Bronchial epithelial cell (primary cell): ENCODE measurements around the gene HFM1. TPM values are rescaled to one million over a fixed set of nuclear protein-coding genes. Genes with fewer than 3 reads are reported as not detected.
"Not testable (repeated sequence)": the region's sequence is repeated elsewhere in the genome, so short reads cannot be mapped to it uniquely, and the experiment has no call there.

Experiments
- DNase-seq: peaks from one replicate; pipeline ENCODE4 v3.0.0-alpha.2; 2010; ENCODE audit warnings: low read depth
- FAIRE-seq: peaks from 2 replicates; lab custom pipeline; 2011; peaks lifted over from hg19 to GRCh38; lab: Jason Lieb, UNC
- H3K27me3 ChIP-seq: 2 replicates; pipeline ENCODE4 v1.5.1; 2011; ENCODE audit warnings: low read length; ENCODE audit not compliant: control insufficient read depth, insufficient read depth
- H3K36me3 ChIP-seq: 2 replicates; pipeline ENCODE4 v1.5.1; 2011; ENCODE audit warnings: low read length; ENCODE audit not compliant: control insufficient read depth, insufficient read depth
- H3K4me3 ChIP-seq: 2 replicates; pipeline ENCODE4 v1.5.1; 2011; ENCODE audit warnings: mild to moderate bottlenecking, low read depth, low read length, control low read depth
- total RNA-seq: library from RNA; depleted of rRNA; stranded (reverse); fragments of >200 nt; gene quantifications from 2 replicates; pipeline ENCODE4 v1.2.1, GENCODE V29; 2014
- TF ChIP-seq, protein P1 (sequence below): IDR thresholded peaks from 2 replicates; pipeline ENCODE4 v1.5.1; 2011; ENCODE audit warnings: mild to moderate bottlenecking, moderate library complexity, low read length, control low read depth, inconsistent platforms; ENCODE audit not compliant: insufficient read depth, severe bottlenecking

HFM1 gene
- total RNA-seq, 1 donor from 2014 or later = not detected

DNA sequence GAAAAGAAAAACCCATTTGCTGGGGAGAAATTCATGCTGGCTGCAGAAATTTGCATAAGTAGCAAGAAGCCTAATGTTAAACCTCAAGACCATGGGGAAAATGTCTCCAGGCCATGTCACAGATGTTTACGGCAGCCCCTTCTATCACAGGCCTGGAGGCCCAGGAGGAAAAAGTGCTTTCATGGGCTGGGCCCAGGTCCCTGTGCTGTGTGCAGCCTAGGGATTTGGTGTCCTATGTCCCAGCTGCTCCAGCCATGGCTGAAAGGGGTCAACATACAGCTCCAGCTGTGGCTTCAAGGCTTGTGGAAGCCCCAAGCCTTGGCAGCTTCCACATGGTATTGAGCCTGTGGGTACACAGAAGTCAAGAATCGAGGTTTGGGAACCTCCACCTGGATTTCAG lies 93.0 kb downstream of the HFM1 start:
- TF ChIP-seq, protein P1, sequence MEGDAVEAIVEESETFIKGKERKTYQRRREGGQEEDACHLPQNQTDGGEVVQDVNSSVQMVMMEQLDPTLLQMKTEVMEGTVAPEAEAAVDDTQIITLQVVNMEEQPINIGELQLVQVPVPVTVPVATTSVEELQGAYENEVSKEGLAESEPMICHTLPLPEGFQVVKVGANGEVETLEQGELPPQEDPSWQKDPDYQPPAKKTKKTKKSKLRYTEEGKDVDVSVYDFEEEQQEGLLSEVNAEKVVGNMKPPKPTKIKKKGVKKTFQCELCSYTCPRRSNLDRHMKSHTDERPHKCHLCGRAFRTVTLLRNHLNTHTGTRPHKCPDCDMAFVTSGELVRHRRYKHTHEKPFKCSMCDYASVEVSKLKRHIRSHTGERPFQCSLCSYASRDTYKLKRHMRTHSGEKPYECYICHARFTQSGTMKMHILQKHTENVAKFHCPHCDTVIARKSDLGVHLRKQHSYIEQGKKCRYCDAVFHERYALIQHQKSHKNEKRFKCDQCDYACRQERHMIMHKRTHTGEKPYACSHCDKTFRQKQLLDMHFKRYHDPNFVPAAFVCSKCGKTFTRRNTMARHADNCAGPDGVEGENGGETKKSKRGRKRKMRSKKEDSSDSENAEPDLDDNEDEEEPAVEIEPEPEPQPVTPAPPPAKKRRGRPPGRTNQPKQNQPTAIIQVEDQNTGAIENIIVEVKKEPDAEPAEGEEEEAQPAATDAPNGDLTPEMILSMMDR = no peak
- Histone ChIP-seq H3K27me3 (no peaks in the 10 kb centered on the region), H3K36me3 (no peaks in the 10 kb centered on the region), H3K4me3 (no peak overlapping the region)
- FAIRE-seq (no peak), DNase-seq (no peak)

GRCh38 chr1:91308544-91308943 lies 96.1 kb downstream of the HFM1 start:
- Histone ChIP-seq H3K27me3 (no peaks in the 10 kb centered on the region), H3K36me3 (no peaks in the 10 kb centered on the region), H3K4me3 (no peak overlapping the region)
- TF ChIP-seq, protein P1 = no peak
- FAIRE-seq (no peak), DNase-seq (no peak)

GRCh38 chr1:91307784-91308409 lies 96.7 kb downstream of the HFM1 start:
- Histone ChIP-seq H3K4me3 (no peak overlapping the region), H3K27me3 (no peaks in the 10 kb centered on the region), H3K36me3 (no peaks in the 10 kb centered on the region)
- TF ChIP-seq, protein P1 = no peak
- DNase-seq (no peak), FAIRE-seq (no peak)

- no peak for FAIRE-seq
- TF ChIP-seq, protein P1 = no peak
- no peaks in the 10 kb centered on the region for H3K27me3 ChIP-seq
- no peaks in the 10 kb centered on the region for H3K36me3 ChIP-seq
- DNase-seq = no peak
- H3K4me3 ChIP-seq = no peak overlapping the region
Observed at GRCh38 chr1:91303165-91303564, 101.5 kb downstream of the HFM1 start.

GRCh38 chr1:91288843-91289553 lies 115.6 kb downstream of the HFM1 start:
- not testable (repeated sequence) for H3K27me3 ChIP-seq, DNase-seq, H3K36me3 ChIP-seq, H3K4me3 ChIP-seq, FAIRE-seq

GRCh38 chr1:91286962-91287317 lies 117.7 kb downstream of the HFM1 start:
- not testable (repeated sequence) for H3K4me3 ChIP-seq, H3K27me3 ChIP-seq, FAIRE-seq, H3K36me3 ChIP-seq, DNase-seq

DNA sequence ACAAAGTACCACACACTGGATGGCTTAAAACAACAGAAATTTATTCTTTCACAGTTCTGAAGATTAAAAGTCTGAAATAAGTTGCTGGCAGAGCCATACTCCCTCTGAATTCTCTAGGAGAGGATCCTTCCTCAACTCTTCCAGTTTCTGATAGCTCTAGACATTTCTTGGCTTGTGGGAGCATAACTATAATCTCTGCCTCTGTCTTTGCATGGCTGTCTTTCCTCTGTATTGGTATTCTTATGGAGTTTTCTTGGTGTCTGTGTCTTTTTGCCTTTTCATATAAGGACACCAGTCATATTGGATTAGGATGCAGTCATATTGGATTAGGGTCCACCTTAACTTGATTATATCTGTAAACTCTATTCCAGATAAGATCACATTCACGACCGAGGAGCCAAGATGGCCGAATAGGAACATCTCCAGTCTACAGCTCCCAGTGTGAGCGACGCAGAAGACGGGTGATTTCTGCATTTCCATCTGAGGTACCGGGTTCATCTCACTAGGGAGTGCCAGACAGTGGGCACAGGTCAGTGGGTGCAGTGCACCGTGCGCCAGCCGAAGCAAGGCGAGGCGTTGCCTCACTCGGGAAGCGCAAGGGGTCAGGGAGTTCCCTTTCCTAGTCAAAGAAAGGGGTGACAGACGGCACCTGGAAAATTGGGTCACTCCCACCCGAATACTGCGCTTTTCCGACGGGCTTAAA lies 118.2 kb downstream of the HFM1 start:
- DNase-seq, H3K4me3 ChIP-seq, H3K27me3 ChIP-seq, H3K36me3 ChIP-seq, FAIRE-seq: not testable (repeated sequence)
